WTC11 (cell line): Measurements from ENCODE around the gene KRTAP6-2. TPM values are rescaled to one million over a fixed set of nuclear protein-coding genes. Genes with fewer than 3 reads are reported as not detected.

ENCODE experiments used
- ATAC-seq: fragments of 200-7000 bp; cut with Tn5 transposase; 2 replicates; pipeline ENCODE4 v1.10.0; 2021; ENCODE audit warnings: mild to moderate bottlenecking, moderate library complexity
- CTCF ChIA-PET: fragments of 300-600 bp; sonication (Branson Sonifier 250); formaldehyde crosslinking; loops from one replicate; lab custom pipeline; 2021; ENCODE audit warnings: antibody characterized with exemption; lab: Charles Lee
- POLR2A ChIA-PET: fragments of 350-600 bp; sonication (Branson Sonifier 250); formaldehyde crosslinking; loops from one replicate; lab custom pipeline; 2021; ENCODE audit warnings: antibody characterized with exemption; lab: Charles Lee
- DNase-seq: peaks from one replicate; pipeline ENCODE4 v3.0.0; 2021; ENCODE audit warnings: low spot score
- H3K27ac Mint-ChIP-seq: 2 replicates; pipeline ENCODE4 v1.8.0; 2021; ENCODE audit warnings: mixed read lengths
- H3K27me3 Mint-ChIP-seq: 2 replicates; pipeline ENCODE4 v1.8.0; 2021; ENCODE audit warnings: low read depth, mild to moderate bottlenecking, moderate library complexity, mixed read lengths
- H3K36me3 Mint-ChIP-seq: 2 replicates; pipeline ENCODE4 v1.8.0; 2021; ENCODE audit warnings: mixed read lengths
- H3K4me1 Mint-ChIP-seq: 2 replicates; pipeline ENCODE4 v1.8.0; 2022; ENCODE audit warnings: mixed read lengths
- H3K4me3 Mint-ChIP-seq: 2 replicates; pipeline ENCODE4 v1.8.0; 2021; ENCODE audit warnings: mild to moderate bottlenecking, moderate library complexity, mixed read lengths
- H3K9me3 Mint-ChIP-seq: 2 replicates; pipeline ENCODE4 v1.8.0; 2021; ENCODE audit warnings: mixed read lengths
- ATF1 ChIP-seq: sonication (generic); formaldehyde crosslinking; IDR thresholded peaks from 2 replicates; pipeline ENCODE4 v1.8.1; 2023; ENCODE audit warnings: mild to moderate bottlenecking, moderate library complexity, missing genetic modification reagents
- EMX1 ChIP-seq: fragments of 250-450 bp; sonication (Bioruptor Pico); IDR thresholded peaks from 2 replicates; pipeline ENCODE4 v1.8.0; 2021; ENCODE audit warnings: mild to moderate bottlenecking
- ESRRA ChIP-seq: sonication (generic); formaldehyde crosslinking; IDR thresholded peaks from 2 replicates; pipeline ENCODE4 v1.8.1; 2022; ENCODE audit warnings: mild to moderate bottlenecking, missing genetic modification reagents, borderline replicate concordance
- ETV6 ChIP-seq: sonication (generic); formaldehyde crosslinking; IDR thresholded peaks from 2 replicates; pipeline ENCODE4 v1.8.1; 2022; ENCODE audit warnings: mild to moderate bottlenecking, missing genetic modification reagents
- GRHL2 ChIP-seq: fragments of 250-450 bp; sonication (Bioruptor Pico); IDR thresholded peaks from 2 replicates; pipeline ENCODE4 v1.8.0; 2022; ENCODE audit warnings: mild to moderate bottlenecking, moderate library complexity; ENCODE audit not compliant: insufficient replicate concordance, severe bottlenecking
- JUN ChIP-seq: sonication (generic); formaldehyde crosslinking; IDR thresholded peaks from 2 replicates; pipeline ENCODE4 v1.8.0; 2023; ENCODE audit warnings: mild to moderate bottlenecking, missing genetic modification reagents
- MXD4 ChIP-seq: fragments of 250-450 bp; sonication (Bioruptor Pico); IDR thresholded peaks from 2 replicates; pipeline ENCODE4 v1.8.0; 2021; ENCODE audit warnings: mild to moderate bottlenecking, moderate library complexity, borderline replicate concordance
- NR3C1 ChIP-seq: sonication (generic); formaldehyde crosslinking; conservative IDR thresholded peaks from 2 replicates; pipeline ENCODE4 v1.8.1; 2023; ENCODE audit warnings: low read depth, mild to moderate bottlenecking, missing genetic modification reagents
- RORB ChIP-seq: fragments of 250-450 bp; sonication (Bioruptor Pico); IDR thresholded peaks from 2 replicates; pipeline ENCODE4 v1.9.0; 2021; ENCODE audit warnings: mild to moderate bottlenecking
- SP1 ChIP-seq: sonication (generic); formaldehyde crosslinking; conservative IDR thresholded peaks from 2 replicates; pipeline ENCODE4 v1.8.1; 2022; ENCODE audit warnings: missing genetic modification reagents
- ZNF317 ChIP-seq: sonication (generic); formaldehyde crosslinking; IDR thresholded peaks from 2 replicates; pipeline ENCODE4 v1.8.1; 2023; ENCODE audit warnings: low read depth, mild to moderate bottlenecking, moderate library complexity, missing genetic modification reagents, borderline replicate concordance
- ZNF416 ChIP-seq: fragments of 250-450 bp; sonication (Bioruptor Pico); IDR thresholded peaks from 2 replicates; pipeline ENCODE4 v1.9.0; 2021; ENCODE audit warnings: mild to moderate bottlenecking, inconsistent platforms
- ZNF423 ChIP-seq: fragments of 250-450 bp; sonication (Bioruptor Pico); IDR thresholded peaks from 2 replicates; pipeline ENCODE4 v2.1.2; 2022; ENCODE audit warnings: mild to moderate bottlenecking, moderate library complexity
- total RNA-seq: library from RNA; stranded (reverse); gene quantifications from 3 replicates; pipeline ENCODE4 v1.2.3, GENCODE V29; 2021
- TF ChIP-seq, protein P1 (sequence below): fragments of 250-450 bp; sonication (Bioruptor Pico); IDR thresholded peaks from 2 replicates; pipeline ENCODE4 v2.1.2; 2022; ENCODE audit warnings: mild to moderate bottlenecking, moderate library complexity
- TF ChIP-seq, protein P2 (sequence below): sonication (generic); formaldehyde crosslinking; IDR thresholded peaks from 2 replicates; pipeline ENCODE4 v1.8.0; 2022; ENCODE audit warnings: mild to moderate bottlenecking, missing genetic modification reagents
- TF ChIP-seq, protein P3 (sequence below): sonication (generic); formaldehyde crosslinking; IDR thresholded peaks from 2 replicates; pipeline ENCODE4 v1.8.0; 2022; ENCODE audit warnings: missing genetic modification reagents
- TF ChIP-seq, protein P4 (sequence below): sonication (generic); formaldehyde crosslinking; IDR thresholded peaks from 2 replicates; pipeline ENCODE4 v1.8.1; 2022; ENCODE audit warnings: mild to moderate bottlenecking, moderate library complexity, missing genetic modification reagents
- TF ChIP-seq, protein P5 (sequence below): sonication (generic); formaldehyde crosslinking; IDR thresholded peaks from 2 replicates; pipeline ENCODE4 v1.8.1; 2022; ENCODE audit warnings: low read depth, missing genetic modification reagents, borderline replicate concordance
- TF ChIP-seq, protein P6 (sequence below): sonication (generic); formaldehyde crosslinking; IDR thresholded peaks from 2 replicates; pipeline ENCODE4 v1.8.1; 2023; ENCODE audit warnings: mild to moderate bottlenecking, missing genetic modification reagents, moderate library complexity
- TF ChIP-seq, protein P7 (sequence below): sonication (generic); formaldehyde crosslinking; IDR thresholded peaks from 2 replicates; pipeline ENCODE4 v1.8.1; 2022; ENCODE audit warnings: missing genetic modification reagents, borderline replicate concordance
- TF ChIP-seq, protein P8 (sequence below): sonication (generic); formaldehyde crosslinking; IDR thresholded peaks from 2 replicates; pipeline ENCODE4 v1.8.0; 2022; ENCODE audit warnings: mild to moderate bottlenecking, missing genetic modification reagents

The KRTAP6-2 gene
- total RNA-seq, 1 experiment from 2014 or later, result not detected

DNA sequence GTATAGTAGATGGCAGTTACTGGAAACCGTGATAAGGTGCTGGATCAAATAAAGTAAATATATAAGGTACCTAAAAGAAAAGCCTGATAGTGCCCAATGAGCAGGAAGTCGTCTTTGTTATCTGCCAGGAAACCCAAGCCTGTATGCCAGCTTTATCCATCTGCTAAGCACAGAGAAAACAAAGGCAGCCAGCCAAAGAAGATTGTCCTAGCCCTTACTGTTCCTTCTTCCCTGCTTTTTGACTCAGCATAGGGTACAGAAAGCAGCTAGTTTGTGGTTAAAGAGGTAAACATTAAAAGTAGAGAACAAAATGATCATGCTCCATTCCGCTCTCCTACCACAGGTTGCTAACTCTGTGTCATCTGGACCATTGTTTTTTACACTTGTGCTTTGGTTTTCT lies 18.6 kb downstream of the KRTAP6-2 start:
- DNase-seq (no peak), ATAC-seq (no peak)
- Mint-ChIP-seq H3K27me3 (no peaks in the 10 kb centered on the region), H3K27ac (no peak overlapping the region), H3K36me3 (no peaks in the 10 kb centered on the region), H3K4me1 (no peaks in the 10 kb centered on the region), H3K4me3 (no peak overlapping the region), H3K9me3 (no peaks in the 10 kb centered on the region)
- CTCF ChIA-PET, result no interaction called here
- POLR2A ChIA-PET, result no interaction called here
- TF ChIP-seq MXD4 (no peak), RORB (CRISPR knock-in tag) (no peak), ZNF423 (CRISPR knock-in tag) (no peak)
- TF ChIP-seq, protein P1, sequence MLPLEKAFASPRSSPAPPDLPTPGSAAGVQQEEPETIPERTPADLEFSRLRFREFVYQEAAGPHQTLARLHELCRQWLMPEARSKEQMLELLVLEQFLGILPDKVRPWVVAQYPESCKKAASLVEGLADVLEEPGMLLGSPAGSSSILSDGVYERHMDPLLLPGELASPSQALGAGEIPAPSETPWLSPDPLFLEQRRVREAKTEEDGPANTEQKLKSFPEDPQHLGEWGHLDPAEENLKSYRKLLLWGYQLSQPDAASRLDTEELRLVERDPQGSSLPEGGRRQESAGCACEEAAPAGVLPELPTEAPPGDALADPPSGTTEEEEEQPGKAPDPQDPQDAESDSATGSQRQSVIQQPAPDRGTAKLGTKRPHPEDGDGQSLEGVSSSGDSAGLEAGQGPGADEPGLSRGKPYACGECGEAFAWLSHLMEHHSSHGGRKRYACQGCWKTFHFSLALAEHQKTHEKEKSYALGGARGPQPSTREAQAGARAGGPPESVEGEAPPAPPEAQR (CRISPR knock-in tag), result no peak

DNA sequence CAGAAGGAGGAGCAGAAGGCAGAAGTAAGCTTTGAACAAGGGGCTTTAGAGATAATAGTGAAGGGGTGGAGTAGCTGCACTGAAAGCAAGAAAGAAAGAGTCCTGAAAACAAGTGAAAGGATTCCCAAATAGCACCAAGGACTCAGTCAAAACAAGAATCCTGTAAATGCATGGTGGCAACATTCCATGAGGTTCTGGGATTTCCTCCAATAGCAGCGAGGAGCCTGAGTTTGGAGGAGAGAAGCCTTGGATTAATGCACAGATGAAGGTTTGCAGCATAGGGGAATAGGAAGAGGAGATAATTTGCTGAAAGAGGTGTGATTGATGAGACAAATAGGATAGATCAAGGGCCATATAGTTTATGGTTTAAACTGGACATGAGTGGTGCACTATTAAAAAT lies 19.4 kb downstream of the KRTAP6-2 start:
- no peaks in the 10 kb centered on the region for H3K36me3 Mint-ChIP-seq
- CTCF ChIA-PET, result no interaction called here
- POLR2A ChIA-PET, result no interaction called here
- no peak for ATAC-seq
- H3K4me1 Mint-ChIP-seq, result no peaks in the 10 kb centered on the region
- H3K27ac Mint-ChIP-seq, result no peak overlapping the region
- H3K4me3 Mint-ChIP-seq, result no peak overlapping the region
- TF ChIP-seq, protein P2, sequence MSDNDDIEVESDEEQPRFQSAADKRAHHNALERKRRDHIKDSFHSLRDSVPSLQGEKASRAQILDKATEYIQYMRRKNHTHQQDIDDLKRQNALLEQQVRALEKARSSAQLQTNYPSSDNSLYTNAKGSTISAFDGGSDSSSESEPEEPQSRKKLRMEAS, result no peak
- no peak for TF ChIP-seq RORB (CRISPR knock-in tag)
- TF ChIP-seq, protein P3, sequence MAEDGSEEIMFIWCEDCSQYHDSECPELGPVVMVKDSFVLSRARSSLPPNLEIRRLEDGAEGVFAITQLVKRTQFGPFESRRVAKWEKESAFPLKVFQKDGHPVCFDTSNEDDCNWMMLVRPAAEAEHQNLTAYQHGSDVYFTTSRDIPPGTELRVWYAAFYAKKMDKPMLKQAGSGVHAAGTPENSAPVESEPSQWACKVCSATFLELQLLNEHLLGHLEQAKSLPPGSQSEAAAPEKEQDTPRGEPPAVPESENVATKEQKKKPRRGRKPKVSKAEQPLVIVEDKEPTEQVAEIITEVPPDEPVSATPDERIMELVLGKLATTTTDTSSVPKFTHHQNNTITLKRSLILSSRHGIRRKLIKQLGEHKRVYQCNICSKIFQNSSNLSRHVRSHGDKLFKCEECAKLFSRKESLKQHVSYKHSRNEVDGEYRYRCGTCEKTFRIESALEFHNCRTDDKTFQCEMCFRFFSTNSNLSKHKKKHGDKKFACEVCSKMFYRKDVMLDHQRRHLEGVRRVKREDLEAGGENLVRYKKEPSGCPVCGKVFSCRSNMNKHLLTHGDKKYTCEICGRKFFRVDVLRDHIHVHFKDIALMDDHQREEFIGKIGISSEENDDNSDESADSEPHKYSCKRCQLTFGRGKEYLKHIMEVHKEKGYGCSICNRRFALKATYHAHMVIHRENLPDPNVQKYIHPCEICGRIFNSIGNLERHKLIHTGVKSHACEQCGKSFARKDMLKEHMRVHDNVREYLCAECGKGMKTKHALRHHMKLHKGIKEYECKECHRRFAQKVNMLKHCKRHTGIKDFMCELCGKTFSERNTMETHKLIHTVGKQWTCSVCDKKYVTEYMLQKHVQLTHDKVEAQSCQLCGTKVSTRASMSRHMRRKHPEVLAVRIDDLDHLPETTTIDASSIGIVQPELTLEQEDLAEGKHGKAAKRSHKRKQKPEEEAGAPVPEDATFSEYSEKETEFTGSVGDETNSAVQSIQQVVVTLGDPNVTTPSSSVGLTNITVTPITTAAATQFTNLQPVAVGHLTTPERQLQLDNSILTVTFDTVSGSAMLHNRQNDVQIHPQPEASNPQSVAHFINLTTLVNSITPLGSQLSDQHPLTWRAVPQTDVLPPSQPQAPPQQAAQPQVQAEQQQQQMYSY (CRISPR knock-in tag), result no peak
- TF ChIP-seq, protein P4, sequence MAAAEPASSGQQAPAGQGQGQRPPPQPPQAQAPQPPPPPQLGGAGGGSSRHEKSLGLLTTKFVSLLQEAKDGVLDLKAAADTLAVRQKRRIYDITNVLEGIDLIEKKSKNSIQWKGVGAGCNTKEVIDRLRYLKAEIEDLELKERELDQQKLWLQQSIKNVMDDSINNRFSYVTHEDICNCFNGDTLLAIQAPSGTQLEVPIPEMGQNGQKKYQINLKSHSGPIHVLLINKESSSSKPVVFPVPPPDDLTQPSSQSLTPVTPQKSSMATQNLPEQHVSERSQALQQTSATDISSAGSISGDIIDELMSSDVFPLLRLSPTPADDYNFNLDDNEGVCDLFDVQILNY (CRISPR knock-in tag), result no peak
- no peak for TF ChIP-seq ZNF317 (CRISPR knock-in tag)
- TF ChIP-seq, protein P5, sequence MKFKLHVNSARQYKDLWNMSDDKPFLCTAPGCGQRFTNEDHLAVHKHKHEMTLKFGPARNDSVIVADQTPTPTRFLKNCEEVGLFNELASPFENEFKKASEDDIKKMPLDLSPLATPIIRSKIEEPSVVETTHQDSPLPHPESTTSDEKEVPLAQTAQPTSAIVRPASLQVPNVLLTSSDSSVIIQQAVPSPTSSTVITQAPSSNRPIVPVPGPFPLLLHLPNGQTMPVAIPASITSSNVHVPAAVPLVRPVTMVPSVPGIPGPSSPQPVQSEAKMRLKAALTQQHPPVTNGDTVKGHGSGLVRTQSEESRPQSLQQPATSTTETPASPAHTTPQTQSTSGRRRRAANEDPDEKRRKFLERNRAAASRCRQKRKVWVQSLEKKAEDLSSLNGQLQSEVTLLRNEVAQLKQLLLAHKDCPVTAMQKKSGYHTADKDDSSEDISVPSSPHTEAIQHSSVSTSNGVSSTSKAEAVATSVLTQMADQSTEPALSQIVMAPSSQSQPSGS (CRISPR knock-in tag), result no peak
- TF ChIP-seq ATF1 (CRISPR knock-in tag), result no peak
- TF ChIP-seq, protein P6, sequence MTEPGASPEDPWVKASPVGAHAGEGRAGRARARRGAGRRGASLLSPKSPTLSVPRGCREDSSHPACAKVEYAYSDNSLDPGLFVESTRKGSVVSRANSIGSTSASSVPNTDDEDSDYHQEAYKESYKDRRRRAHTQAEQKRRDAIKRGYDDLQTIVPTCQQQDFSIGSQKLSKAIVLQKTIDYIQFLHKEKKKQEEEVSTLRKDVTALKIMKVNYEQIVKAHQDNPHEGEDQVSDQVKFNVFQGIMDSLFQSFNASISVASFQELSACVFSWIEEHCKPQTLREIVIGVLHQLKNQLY (CRISPR knock-in tag), result no peak
- TF ChIP-seq, protein P1 (CRISPR knock-in tag), result no peak
- TF ChIP-seq ESRRA (CRISPR knock-in tag), result no peak
- TF ChIP-seq GRHL2 (CRISPR knock-in tag), result no peak
- no peak for TF ChIP-seq EMX1 (CRISPR knock-in tag)
- TF ChIP-seq, protein P7, sequence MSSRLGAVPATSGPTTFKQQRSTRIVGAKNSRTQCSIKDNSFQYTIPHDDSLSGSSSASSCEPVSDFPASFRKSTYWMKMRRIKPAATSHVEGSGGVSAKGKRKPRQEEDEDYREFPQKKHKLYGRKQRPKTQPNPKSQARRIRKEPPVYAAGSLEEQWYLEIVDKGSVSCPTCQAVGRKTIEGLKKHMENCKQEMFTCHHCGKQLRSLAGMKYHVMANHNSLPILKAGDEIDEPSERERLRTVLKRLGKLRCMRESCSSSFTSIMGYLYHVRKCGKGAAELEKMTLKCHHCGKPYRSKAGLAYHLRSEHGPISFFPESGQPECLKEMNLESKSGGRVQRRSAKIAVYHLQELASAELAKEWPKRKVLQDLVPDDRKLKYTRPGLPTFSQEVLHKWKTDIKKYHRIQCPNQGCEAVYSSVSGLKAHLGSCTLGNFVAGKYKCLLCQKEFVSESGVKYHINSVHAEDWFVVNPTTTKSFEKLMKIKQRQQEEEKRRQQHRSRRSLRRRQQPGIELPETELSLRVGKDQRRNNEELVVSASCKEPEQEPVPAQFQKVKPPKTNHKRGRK (CRISPR knock-in tag), result no peak
- no peak for TF ChIP-seq ETV6
- TF ChIP-seq, protein P8, sequence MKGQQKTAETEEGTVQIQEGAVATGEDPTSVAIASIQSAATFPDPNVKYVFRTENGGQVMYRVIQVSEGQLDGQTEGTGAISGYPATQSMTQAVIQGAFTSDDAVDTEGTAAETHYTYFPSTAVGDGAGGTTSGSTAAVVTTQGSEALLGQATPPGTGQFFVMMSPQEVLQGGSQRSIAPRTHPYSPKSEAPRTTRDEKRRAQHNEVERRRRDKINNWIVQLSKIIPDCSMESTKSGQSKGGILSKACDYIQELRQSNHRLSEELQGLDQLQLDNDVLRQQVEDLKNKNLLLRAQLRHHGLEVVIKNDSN (CRISPR knock-in tag), result no peak
- TF ChIP-seq ZNF416 (CRISPR knock-in tag), result no peak
- no peak for TF ChIP-seq NR3C1 (CRISPR knock-in tag)
- no peak for TF ChIP-seq JUN (CRISPR knock-in tag)
- TF ChIP-seq SP1 (CRISPR knock-in tag), result no peak
- no peaks in the 10 kb centered on the region for H3K27me3 Mint-ChIP-seq
- no peaks in the 10 kb centered on the region for H3K9me3 Mint-ChIP-seq
- DNase-seq, result no peak
